IPS DF 6.9 (cell line): ENCODE measurements around the gene LEPR.

Experiments
- DNase-seq: peaks from one replicate; pipeline ENCODE4 v3.0.0-alpha.2; 2013; ENCODE audit warnings: low read depth, low spot score
- H3K27ac ChIP-seq: one replicate; pipeline ENCODE4 v1.5.1; 2013; ENCODE audit warnings: low read length, control low read depth
- H3K27me3 ChIP-seq: 2 replicates; pipeline ENCODE4 v1.6.1; 2013; ENCODE audit warnings: mild to moderate bottlenecking, low read length; ENCODE audit not compliant: control insufficient read depth, insufficient read depth
- H3K36me3 ChIP-seq: 2 replicates; pipeline ENCODE4 v1.6.1; 2013; ENCODE audit warnings: low read length; ENCODE audit not compliant: control insufficient read depth, insufficient read depth
- H3K4me1 ChIP-seq: 2 replicates; pipeline ENCODE4 v1.6.1; 2013; ENCODE audit warnings: low read length; ENCODE audit not compliant: control insufficient read depth, insufficient read depth
- H3K4me3 ChIP-seq: 2 replicates; pipeline ENCODE4 v1.5.1; 2013; ENCODE audit warnings: mild to moderate bottlenecking, low read length
- H3K9me3 ChIP-seq: 2 replicates; pipeline ENCODE4 v1.6.1; 2013; ENCODE audit warnings: low read length, inconsistent platforms; ENCODE audit not compliant: control insufficient read depth, insufficient read depth
- WGBS: extraction: QIAGEN DNeasy Blood & Tissue Kit; methylation state at CpG from one replicate; pipeline ENCODE4 v1.1.7; 2013; ENCODE audit warnings: mixed read lengths, missing lambda C conversion rate; ENCODE audit not compliant: insufficient read length, insufficient coverage; 5-methylcytosine and 5-hydroxymethylcytosine counted together

Gene LEPR

GRCh38 chr1:65409314-65409713, 11.2 kb upstream of the LEPR start:
- Histone ChIP-seq H3K9me3 (no peaks in the 10 kb centered on the region), H3K36me3 (no peaks in the 10 kb centered on the region), H3K27me3 (no peaks in the 10 kb centered on the region), H3K4me1 (no peaks in the 10 kb centered on the region), H3K27ac (no peak overlapping the region), H3K4me3 (no peak overlapping the region)
- WGBS: no CpG with 5 or more reads among the region's 1 CpG
- DNase-seq: no peak

GRCh38 chr1:65409816-65410326, 10.6 kb upstream of the LEPR start:
- H3K4me3 ChIP-seq: no peak overlapping the region
- no peaks in the 10 kb centered on the region for H3K36me3 ChIP-seq
- no peaks in the 10 kb centered on the region for H3K27me3 ChIP-seq
- no CpG with 5 or more reads among the region's 4 CpGs for WGBS
- H3K9me3 ChIP-seq: no peaks in the 10 kb centered on the region
- no peak for DNase-seq
- no peaks in the 10 kb centered on the region for H3K4me1 ChIP-seq
- H3K27ac ChIP-seq: no peak overlapping the region

DNA sequence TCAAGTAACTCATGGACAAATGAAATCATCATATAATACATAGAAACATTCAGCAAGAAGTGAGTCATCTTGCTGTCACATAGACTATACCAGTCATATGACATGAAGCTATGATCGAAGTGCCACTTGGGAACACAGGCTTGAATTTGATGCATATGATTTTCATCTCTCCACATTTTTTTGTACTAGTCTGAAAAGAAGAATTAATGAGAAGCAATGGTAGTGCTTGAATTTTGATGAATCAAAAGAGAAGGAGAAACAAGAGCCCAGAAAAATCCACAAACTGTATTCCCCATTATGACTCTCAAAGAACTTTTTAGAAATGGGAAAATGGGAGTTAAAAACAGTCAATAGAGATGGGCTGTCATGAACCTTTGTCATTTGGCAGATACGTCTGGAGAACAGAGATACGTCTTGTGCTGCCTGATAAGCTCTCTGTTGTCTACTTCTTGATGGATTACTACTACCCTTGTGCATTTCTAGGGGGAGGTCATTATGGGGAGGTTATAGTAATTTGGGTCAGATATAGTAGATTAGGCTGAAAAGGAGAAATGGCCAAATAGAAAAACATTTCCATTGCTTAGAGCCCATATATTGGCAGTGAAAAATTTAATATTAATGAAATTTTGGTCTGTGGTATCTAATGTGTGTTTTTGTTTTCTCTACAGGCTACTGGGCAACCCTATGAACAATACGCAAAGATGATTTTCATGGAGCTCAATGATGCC, 8.0 kb upstream of the LEPR start:
- no peak for DNase-seq
- H3K9me3 ChIP-seq: no peaks in the 10 kb centered on the region

GRCh38 chr1:65412984-65413375, 7.5 kb upstream of the LEPR start:
- no peaks in the 10 kb centered on the region for H3K27me3 ChIP-seq
- whole genome bisulfite sequencing: no CpG with 5 or more reads among the region's 3 CpGs
- H3K36me3 ChIP-seq: no peaks in the 10 kb centered on the region
- no peak overlapping the region for H3K4me3 ChIP-seq
- no peaks in the 10 kb centered on the region for H3K9me3 ChIP-seq
- H3K27ac ChIP-seq: no peak overlapping the region
- DNase-seq: no peak
- H3K4me1 ChIP-seq: no peaks in the 10 kb centered on the region

More for the DNA sequence above, 8.0 kb upstream of the LEPR start:
- WGBS: no CpG with 5 or more reads among the region's 4 CpGs
- no peaks in the 10 kb centered on the region for H3K27me3 ChIP-seq
- H3K4me3 ChIP-seq: no peak overlapping the region
- no peaks in the 10 kb centered on the region for H3K4me1 ChIP-seq
- no peaks in the 10 kb centered on the region for H3K36me3 ChIP-seq
- no peak overlapping the region for H3K27ac ChIP-seq

DNA sequence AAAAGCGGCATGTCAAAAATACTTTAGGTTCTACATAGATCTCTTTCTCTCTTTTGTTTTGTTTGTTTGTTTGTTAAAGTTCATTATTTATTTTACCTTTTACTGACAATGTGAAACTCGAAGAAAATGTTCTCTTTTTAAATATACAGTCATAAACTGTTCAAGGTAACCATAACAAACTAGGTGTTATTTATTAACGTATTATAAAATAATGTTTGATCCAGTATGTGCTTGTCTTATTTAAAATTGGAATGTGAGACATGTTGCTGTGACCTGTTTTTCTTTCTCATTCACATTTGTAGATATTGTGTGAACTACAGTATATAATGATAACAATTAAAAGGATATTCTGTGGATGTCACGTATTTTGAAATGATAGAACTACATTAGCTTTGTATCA, 5.9 kb upstream of the LEPR start:
- Histone ChIP-seq H3K27me3 (no peaks in the 10 kb centered on the region), H3K4me3 (no peak overlapping the region), H3K27ac (no peak overlapping the region), H3K4me1 (no peaks in the 10 kb centered on the region; the same call in 1 of the 2 replicates), H3K9me3 (no peaks in the 10 kb centered on the region), H3K36me3 (no peaks in the 10 kb centered on the region)
- DNase-seq: no peak
- WGBS: no CpG with 5 or more reads among the region's 4 CpGs

DNA sequence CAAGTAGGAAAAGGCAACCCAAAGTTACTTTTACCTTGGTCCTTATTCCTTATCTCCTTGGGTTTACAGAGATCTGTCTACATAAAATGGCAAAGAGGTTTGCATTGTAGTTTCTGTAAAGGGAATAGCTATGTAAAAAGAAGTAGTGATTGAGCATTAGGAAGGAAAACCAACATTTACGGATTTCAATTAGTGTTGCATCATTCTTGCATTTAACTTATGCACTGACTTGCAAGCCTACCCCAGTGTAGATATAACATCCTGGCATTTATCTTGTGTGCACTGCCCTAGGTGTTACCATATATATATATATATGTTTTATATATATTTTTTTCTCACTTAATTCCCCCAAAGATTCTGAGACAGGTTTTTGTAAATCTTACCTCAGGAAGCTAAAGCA, 3.7 kb upstream of the LEPR start:
- Histone ChIP-seq H3K36me3 (no peaks in the 10 kb centered on the region), H3K27ac (no peak overlapping the region), H3K4me3 (no peak overlapping the region), H3K4me1 (no peaks in the 10 kb centered on the region; the same call in 1 of the 2 replicates), H3K27me3 (no peaks in the 10 kb centered on the region), H3K9me3 (no peaks in the 10 kb centered on the region)
- DNase-seq: no peak
- no CpG with 5 or more reads among the region's 1 CpG for WGBS

- DNase-seq: no peak
- no CpG with 5 or more reads among the region's 2 CpGs for WGBS
- Histone ChIP-seq H3K27ac (no peak overlapping the region), H3K4me3 (no peak overlapping the region), H3K27me3 (no peaks in the 10 kb centered on the region), H3K36me3 (no peaks in the 10 kb centered on the region), H3K4me1 (no peaks in the 10 kb centered on the region; the same call in 1 of the 2 replicates), H3K9me3 (no peaks in the 10 kb centered on the region)
These were observed 2.7 kb upstream of the LEPR start for GRCh38 chr1:65417729-65418128.

GRCh38 chr1:65418522-65419185, 1.8 kb upstream of the LEPR start:
- DNase-seq: no peak
- H3K4me3 ChIP-seq: no peak overlapping the region
- H3K9me3 ChIP-seq: no peaks in the 10 kb centered on the region
- no peaks in the 10 kb centered on the region for H3K27me3 ChIP-seq
- no CpG with 5 or more reads among the region's 4 CpGs for WGBS
- H3K27ac ChIP-seq: no peak overlapping the region
- H3K36me3 ChIP-seq: no peaks in the 10 kb centered on the region
- H3K4me1 ChIP-seq: no peaks in the 10 kb centered on the region; the same call in 1 of the 2 replicates

GRCh38 chr1:65419681-65420589, 533 bp upstream of the LEPR start:
- no peaks in the 10 kb centered on the region; the same call in 1 of the 2 replicates for H3K4me1 ChIP-seq
- no peaks in the 10 kb centered on the region for H3K27me3 ChIP-seq
- no peak overlapping the region for H3K27ac ChIP-seq
- no peaks in the 10 kb centered on the region for H3K36me3 ChIP-seq
- H3K9me3 ChIP-seq: no peaks in the 10 kb centered on the region
- peak overlapping the region; percentile 57; the same call in 1 of the 2 replicates for H3K4me3 ChIP-seq
- peak; percentile 92 for DNase-seq
- no CpG with 5 or more reads among the region's 52 CpGs for WGBS
